Esophagus (tissue), 2 donors: ENCODE results near the gene ADORA1. TPM values are rescaled to one million over a fixed set of nuclear protein-coding genes. Genes with fewer than 3 reads are reported as not detected.

Experiments
- H3K27ac ChIP-seq, 2 donors: one replicate each; pipeline ENCODE4 v1.5.1; 2013; ENCODE audit warnings: low read depth in 2 of 2, mild to moderate bottlenecking in 2 of 2, inconsistent platforms in 1 of 2, low read length in 1 of 2, moderate library complexity in 1 of 2
- H3K27me3 ChIP-seq, 2 donors: one replicate each; pipeline ENCODE4 v1.6.1; 2013; ENCODE audit warnings: low read length in 2 of 2, control low read depth in 1 of 2, mild to moderate bottlenecking in 1 of 2; ENCODE audit not compliant: insufficient read depth in 2 of 2, control insufficient read depth in 1 of 2
- H3K36me3 ChIP-seq, 2 donors: one replicate each; pipeline ENCODE4 v1.6.1; 2013; ENCODE audit warnings: low read length in 1 of 2; ENCODE audit not compliant: control insufficient read depth in 2 of 2, insufficient read depth in 2 of 2
- H3K4me1 ChIP-seq, 2 donors: one replicate each; pipeline ENCODE4 v1.6.1; 2013; ENCODE audit warnings: low read length in 1 of 2; ENCODE audit not compliant: control insufficient read depth in 2 of 2, insufficient read depth in 2 of 2
- H3K4me3 ChIP-seq, 2 donors: one replicate each; pipeline ENCODE4 v1.5.1; 2013; ENCODE audit warnings: low read length in 2 of 2, mild to moderate bottlenecking in 2 of 2, low read depth in 1 of 2, moderate library complexity in 1 of 2
- H3K9me3 ChIP-seq, 2 donors: one replicate each; pipeline ENCODE4 v1.6.1; 2013; ENCODE audit warnings: mild to moderate bottlenecking in 2 of 2, low read depth in 1 of 2, low read length in 1 of 2, moderate library complexity in 1 of 2; ENCODE audit not compliant: control insufficient read depth in 2 of 2, insufficient read depth in 1 of 2
- WGBS, 2 donors: extraction: QIAGEN DNeasy Blood & Tissue Kit; methylation state at CpG; one replicate each; pipeline ENCODE4 v1.1.7; 2013; 5-methylcytosine and 5-hydroxymethylcytosine counted together
- polyA plus RNA-seq, 2 donors: library from polyadenylated mRNA; stranded (reverse); fragments of 200-250 nt; gene quantifications; one replicate each; pipeline ENCODE4 v1.2.3, GENCODE V29; 2013
- donor health status: healthy with polysubstance abuse.
- donor health status: Bipolar disorder and iron deficiency.

ADORA1 gene
- polyA plus RNA-seq, 2 donors, result 0.22 to 0.26 TPM

DNA sequence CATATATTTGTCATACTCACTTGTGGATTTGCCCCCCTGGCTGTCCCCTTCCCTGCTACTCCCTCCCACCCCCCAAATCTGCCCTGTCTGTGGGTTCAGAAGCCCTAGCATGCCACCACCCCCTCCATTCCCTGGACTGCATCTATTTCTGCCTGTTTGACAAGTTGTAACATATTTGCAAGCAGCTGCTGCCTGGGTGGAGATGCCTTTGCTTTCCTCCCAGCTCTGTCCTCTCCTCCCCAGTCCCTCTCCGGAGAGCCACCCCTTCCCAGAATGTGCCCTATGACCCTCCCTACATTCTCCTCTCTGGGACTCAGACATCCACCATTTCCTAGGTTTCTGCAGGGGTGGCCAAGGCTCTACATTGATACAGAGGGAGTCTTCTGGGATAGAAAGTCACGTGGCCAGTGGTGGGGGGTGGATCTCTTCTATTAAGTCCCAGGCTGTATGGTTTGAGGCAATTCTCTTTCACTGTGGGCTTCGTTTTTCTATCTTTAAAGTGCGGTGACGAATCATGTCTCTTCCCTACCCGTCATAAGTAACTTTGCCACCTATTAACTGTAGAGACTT, 35.7 kb upstream of the ADORA1 start:
- H3K4me3 ChIP-seq, result no peak overlapping the region

DNA sequence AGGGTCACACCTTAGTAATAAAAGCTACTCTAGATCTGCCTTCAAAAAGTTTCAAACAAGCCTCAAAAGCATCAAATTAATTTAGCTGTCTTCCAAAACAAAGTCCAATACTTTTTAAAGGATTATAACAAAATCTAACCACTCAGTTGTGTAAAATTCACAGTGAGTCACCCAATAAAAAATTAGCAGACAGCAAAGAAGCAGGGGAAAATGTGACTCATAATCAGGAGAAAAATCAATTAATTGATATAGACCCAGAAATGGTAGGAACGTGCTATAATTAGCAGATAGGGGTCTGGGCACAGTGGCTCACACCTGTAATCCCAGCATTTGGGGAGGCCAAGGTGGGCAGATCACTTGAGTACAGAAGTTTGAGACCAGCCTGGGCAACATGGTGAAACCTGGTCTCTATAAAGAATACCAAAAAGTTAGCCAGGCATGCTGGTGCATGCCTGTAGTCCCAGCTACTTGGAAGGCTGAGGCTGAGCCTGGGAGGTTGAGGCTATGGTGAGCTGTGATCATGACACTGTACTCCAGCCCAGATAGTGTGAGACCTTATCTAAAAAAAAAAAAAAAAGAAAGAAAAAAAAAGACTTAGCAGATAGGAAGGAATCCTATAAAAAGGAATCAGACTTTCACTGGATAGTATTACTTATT, 33.6 kb upstream of the ADORA1 start:
- Histone ChIP-seq H3K4me1 (peaks cover 0 to 4% of the 10 kb centered on the region in 2 donors), H3K4me3 (no peak overlapping the region), H3K27me3 (no peaks in the 10 kb centered on the region), H3K36me3 (no peaks in the 10 kb centered on the region), H3K9me3 (no peaks in the 10 kb centered on the region), H3K27ac (no peak overlapping the region)
- 65 to 74% methylated on average over 1 of the region's 1 CpG for WGBS, 2 donors

More for the DNA sequence above, 35.7 kb upstream of the ADORA1 start:
- no peaks in the 10 kb centered on the region for H3K9me3 ChIP-seq
- peaks cover 0 to 4% of the 10 kb centered on the region in 2 donors for H3K4me1 ChIP-seq
- no peaks in the 10 kb centered on the region for H3K27me3 ChIP-seq
- H3K27ac ChIP-seq, result no peak overlapping the region
- 69 to 72% methylated on average over 6 of the region's 6 CpGs for WGBS, 2 donors
- no peaks in the 10 kb centered on the region for H3K36me3 ChIP-seq

DNA sequence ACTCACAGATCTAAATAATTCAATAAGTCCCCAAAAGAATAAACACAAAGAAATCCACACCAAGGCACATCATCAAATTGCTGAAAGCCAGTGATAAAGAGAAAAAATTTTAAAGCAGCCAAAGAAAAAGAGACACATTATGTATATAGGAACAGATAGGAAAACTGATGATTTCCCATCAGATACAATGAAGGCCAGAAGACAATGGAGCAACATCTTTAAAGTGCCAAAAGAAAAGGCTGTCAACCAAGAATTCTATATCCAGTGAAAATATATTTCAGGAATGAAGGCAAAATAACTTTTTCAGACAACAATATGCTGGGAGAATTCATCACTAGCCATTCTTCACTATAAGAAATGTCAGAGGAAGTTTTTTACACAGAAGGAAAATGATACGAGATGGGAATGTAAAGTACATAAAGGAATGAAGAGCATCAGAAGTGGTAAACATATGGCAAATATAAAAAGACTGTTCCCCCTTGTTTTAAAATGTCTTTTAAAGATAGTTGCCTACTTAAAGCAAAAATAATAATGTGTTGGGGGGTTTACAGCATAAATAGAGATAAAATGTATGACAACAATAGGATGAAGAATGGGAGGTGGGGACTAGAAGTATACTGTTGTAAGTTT, 32.4 kb upstream of the ADORA1 start:
- H3K4me1 ChIP-seq, result peaks cover 0 to 4% of the 10 kb centered on the region in 2 donors

DNA sequence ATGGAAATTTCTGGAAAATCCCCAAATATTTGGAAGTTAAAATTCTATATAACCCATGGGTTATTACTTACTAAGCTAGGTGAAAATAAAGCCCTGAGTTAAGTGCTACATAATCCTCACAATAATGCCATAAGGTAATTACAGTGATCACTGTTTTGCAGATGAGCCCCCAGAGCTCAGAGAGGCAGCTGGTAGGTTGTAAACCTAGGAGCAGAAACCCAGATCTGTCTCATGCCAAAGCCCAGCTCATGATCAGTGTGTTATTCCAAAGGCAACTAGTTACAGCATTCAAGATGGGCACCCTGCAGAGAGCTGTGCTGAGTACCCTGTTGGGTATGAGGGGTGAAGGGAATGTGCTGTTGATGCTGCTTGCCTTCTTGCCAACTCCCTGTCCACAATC, 31.0 kb upstream of the ADORA1 start:
- H3K27me3 ChIP-seq, result no peaks in the 10 kb centered on the region
- H3K4me3 ChIP-seq, result no peak overlapping the region
- no peaks in the 10 kb centered on the region for H3K9me3 ChIP-seq
- no peaks in the 10 kb centered on the region for H3K36me3 ChIP-seq
- no peak overlapping the region for H3K27ac ChIP-seq
- H3K4me1 ChIP-seq, result peaks cover 0 to 4% of the 10 kb centered on the region in 2 donors

More for the DNA sequence above, 32.4 kb upstream of the ADORA1 start:
- WGBS, 2 donors, result 90 to 91% methylated on average over 1 of the region's 1 CpG
- H3K9me3 ChIP-seq, result no peaks in the 10 kb centered on the region
- H3K36me3 ChIP-seq, result no peaks in the 10 kb centered on the region
- no peak overlapping the region for H3K4me3 ChIP-seq
- H3K27me3 ChIP-seq, result no peaks in the 10 kb centered on the region
- H3K27ac ChIP-seq, result no peak overlapping the region

DNA sequence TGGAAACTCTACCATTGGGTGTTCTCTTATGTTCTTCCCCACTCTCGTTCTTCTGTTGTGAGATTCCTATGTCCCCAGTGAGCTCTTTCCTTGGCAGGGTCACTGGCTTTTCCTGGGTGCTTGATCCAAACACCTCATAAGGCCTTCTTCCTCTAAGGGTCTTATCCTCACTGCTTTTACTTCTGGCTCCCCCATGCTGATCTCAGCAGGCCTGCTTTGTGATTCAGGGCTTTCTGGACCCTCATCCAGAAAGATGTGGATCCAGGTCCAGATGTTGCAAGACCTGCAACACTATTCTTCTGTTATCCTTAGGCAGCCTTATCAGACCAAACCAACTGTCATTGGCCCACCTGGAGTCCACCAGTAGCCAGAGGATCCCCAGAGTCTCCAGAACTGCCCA, 30.5 kb upstream of the ADORA1 start:
- no peak overlapping the region for H3K4me3 ChIP-seq
- no peaks in the 10 kb centered on the region for H3K9me3 ChIP-seq
- peaks cover 0 to under 1% of the 10 kb centered on the region in 2 donors for H3K4me1 ChIP-seq
- H3K36me3 ChIP-seq, result no peaks in the 10 kb centered on the region
- no peaks in the 10 kb centered on the region for H3K27me3 ChIP-seq
- no peak overlapping the region for H3K27ac ChIP-seq
- WGBS, 2 donors, result 77 to 83% methylated on average over 1 of the region's 1 CpG

DNA sequence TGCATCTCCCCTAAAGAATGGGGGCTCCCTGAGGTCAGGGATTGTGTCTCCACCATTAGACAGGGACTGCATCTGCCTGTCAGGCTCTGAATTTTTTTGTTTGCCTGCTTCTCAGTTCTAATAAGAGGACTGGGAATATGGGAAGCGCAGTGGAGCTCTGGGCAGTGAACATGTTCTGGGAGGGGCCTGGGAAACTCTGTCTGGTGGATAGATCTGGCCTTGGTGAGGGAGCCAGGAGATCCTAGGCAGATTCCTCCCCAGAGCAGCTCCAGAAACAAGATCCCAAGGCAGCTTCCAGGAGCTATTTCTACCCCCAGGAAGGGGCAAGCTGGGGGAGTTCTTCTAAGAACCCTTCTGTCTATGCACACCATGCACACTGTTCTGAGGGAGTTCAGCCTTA, 29.1 kb upstream of the ADORA1 start:
- WGBS, 2 donors, result 79 to 85% methylated on average over 1 of the region's 1 CpG
- no peaks in the 10 kb centered on the region for H3K9me3 ChIP-seq
- H3K36me3 ChIP-seq, result no peaks in the 10 kb centered on the region
- no peaks in the 10 kb centered on the region for H3K27me3 ChIP-seq
- no peaks in the 10 kb centered on the region for H3K4me1 ChIP-seq
- H3K27ac ChIP-seq, result no peak overlapping the region
- H3K4me3 ChIP-seq, result no peak overlapping the region

DNA sequence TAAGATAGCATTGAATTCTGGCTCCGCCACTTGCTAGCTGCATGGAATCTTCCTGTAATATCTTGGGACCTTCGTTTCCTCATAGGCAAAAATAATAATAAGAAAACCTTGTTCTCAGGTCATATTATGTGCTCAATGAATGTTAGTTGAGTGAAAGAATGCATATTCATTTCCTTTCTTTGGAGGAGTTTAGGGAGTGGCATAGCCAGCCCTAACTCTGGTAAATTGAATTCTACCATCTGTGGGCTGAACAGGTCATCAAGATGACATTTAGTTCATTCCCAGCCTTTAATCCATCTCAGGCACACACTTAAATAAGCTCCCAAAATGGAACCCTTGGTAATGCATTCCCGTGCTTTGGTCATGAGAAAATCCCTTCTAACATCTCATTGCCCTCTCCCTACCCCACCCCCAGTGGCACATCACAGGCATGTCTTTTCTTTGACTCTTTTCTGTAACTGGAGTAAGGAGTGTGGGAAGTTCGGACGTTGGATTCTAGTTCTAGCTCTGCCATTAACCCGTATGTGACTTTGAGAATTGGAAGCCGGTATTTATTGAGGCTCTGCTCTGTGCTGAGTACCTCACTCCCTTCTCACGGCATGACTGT, 28.5 kb upstream of the ADORA1 start:
- Histone ChIP-seq H3K9me3 (no peaks in the 10 kb centered on the region), H3K27me3 (no peaks in the 10 kb centered on the region), H3K36me3 (no peaks in the 10 kb centered on the region), H3K27ac (no peak overlapping the region), H3K4me3 (no peak overlapping the region), H3K4me1 (no peaks in the 10 kb centered on the region)
- whole genome bisulfite sequencing, 2 donors, result 82 to 85% methylated on average over 8 of the region's 8 CpGs

DNA sequence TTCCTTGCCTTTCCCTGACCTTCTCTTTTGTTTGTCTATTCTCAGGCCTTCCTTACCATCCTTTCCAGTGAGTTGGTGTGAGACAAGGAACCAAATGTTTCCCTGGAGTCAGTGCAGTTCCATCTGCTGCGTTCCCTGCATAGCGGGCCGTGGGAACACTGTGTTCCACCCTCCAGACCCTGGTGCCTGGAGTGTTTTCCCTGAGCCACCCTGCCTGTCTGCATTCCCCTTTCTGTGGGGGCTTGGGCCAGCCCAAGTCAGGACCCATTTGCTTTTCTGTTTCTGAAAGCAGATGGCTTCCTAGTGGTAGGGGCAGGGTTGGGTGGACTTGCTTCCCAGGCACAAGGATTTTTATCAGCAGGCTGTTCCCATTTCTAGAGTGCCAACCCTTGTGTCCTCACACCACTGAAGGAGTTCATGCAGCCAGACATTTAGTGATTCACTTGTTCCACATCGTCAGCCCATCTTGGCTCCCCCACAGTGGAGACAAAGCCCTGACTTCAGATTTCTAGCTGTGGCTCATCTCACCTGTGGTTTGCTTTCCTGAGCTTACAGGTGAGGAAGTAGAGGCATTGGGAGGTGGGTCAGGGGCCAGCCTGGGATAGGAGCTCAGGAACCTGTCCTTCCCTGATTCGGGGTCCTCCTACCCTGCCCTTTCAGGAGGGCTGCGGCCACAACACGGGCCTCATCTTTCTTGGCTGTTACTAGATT, 27.6 kb upstream of the ADORA1 start:
- no peaks in the 10 kb centered on the region for H3K36me3 ChIP-seq
- 83 to 87% methylated on average over 7 of the region's 7 CpGs for WGBS, 2 donors
- H3K4me3 ChIP-seq, result no peak overlapping the region
- no peaks in the 10 kb centered on the region for H3K4me1 ChIP-seq
- no peaks in the 10 kb centered on the region for H3K9me3 ChIP-seq
- H3K27ac ChIP-seq, result no peak overlapping the region
- no peaks in the 10 kb centered on the region for H3K27me3 ChIP-seq

DNA sequence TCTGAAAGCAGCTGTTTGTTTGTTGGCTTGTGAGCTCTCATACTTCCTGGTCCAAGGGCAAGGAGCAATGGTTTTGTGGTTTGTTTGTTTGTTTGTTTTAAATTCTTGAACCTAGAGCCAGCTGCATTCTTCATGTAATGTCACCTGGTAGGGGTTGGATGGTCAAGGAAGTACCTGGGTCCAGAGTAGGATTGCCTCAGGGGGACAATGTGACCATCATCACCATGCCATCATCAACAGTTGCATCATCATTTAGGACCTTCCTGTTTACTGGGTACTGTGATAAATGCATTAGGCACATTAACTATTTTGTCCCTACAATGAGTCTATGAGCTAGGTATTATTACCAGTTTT, 27.0 kb upstream of the ADORA1 start:
- Histone ChIP-seq H3K27me3 (no peaks in the 10 kb centered on the region), H3K9me3 (no peaks in the 10 kb centered on the region), H3K36me3 (no peaks in the 10 kb centered on the region), H3K4me3 (no peak overlapping the region), H3K4me1 (no peaks in the 10 kb centered on the region), H3K27ac (no peak overlapping the region)
